ENCODE data around the gene TTC28. TPM values are rescaled to one million over a fixed set of nuclear protein-coding genes. Genes with fewer than 3 reads are reported as not detected.
"Not testable (repeated sequence)": the region's sequence is repeated elsewhere in the genome, so short reads cannot be mapped to it uniquely, and the experiment has no call there.

The TTC28 gene
- 1 to 10 TPM; 5.7 to 6.0 TPM for total RNA-seq

GRCh38 chr22:28679611-28680287, at the start of gene TTC28:
Gene TTC28 (minus strand): TSS chr22:28679840. CDS start chr22:28679723, 117 bp downstream.
- DNase-seq (ENCODE audit: low spot score) = peak; percentile 65
- H3K27ac Mint-ChIP-seq, H3K9me3 Mint-ChIP-seq, ATAC-seq, H3K36me3 Mint-ChIP-seq: not testable (repeated sequence)
- peak within 1 kb of the TSS; percentile 79 for H3K4me3 Mint-ChIP-seq
- H3K27me3 Mint-ChIP-seq = peaks cover 16 to 23% of the 10 kb centered on the region in 2 donors
- peaks cover 15% of the 10 kb centered on the region in 2 donors for H3K4me1 Mint-ChIP-seq (ENCODE audit: low read depth in 2 of 2)

- peak overlapping the region; percentile 60 to 87 for H3K27ac Mint-ChIP-seq
- no peaks in the 10 kb centered on the region for H3K9me3 Mint-ChIP-seq
- peaks cover 12% of the 10 kb centered on the region for H3K36me3 Mint-ChIP-seq
- no peaks in the 10 kb centered on the region for H3K27me3 Mint-ChIP-seq
- ATAC-seq (peak; percentile 82 to 96), DNase-seq (ENCODE audit: low spot score) (peak; percentile 70)
- peak overlapping the region; percentile 33 for H3K4me3 Mint-ChIP-seq
- H3K4me1 Mint-ChIP-seq (ENCODE audit: low read depth in 2 of 2) = peaks cover 15 to 23% of the 10 kb centered on the region in 2 donors
These were observed 49.1 kb upstream of the TTC28 start for GRCh38 chr22:28728621-28729313.

DNA sequence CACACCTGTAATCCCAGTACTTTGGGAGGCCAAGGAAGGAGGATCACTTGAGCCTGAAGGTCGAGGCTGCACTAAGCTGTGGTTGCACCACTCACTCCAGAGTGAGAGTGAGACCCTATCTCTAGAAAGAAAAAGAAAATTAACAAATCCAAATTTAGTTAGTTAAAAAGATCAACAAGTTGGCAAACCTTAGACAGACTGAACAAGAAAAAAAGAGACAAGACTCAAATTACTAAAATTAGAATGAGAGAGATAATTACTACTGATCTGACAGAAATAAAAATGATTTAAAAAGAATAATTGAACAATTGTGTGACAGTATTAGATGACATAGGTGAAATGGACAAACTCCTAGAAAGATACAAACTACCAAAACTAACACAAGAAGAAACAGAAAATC, 48.4 kb upstream of the TTC28 start:
- H3K4me1 Mint-ChIP-seq (ENCODE audit: low read depth in 2 of 2) = peaks cover 15 to 23% of the 10 kb centered on the region in 2 donors
- peak overlapping the region; percentile 60 to 87 for H3K27ac Mint-ChIP-seq
- peaks cover 11% of the 10 kb centered on the region for H3K36me3 Mint-ChIP-seq
- H3K9me3 Mint-ChIP-seq = no peaks in the 10 kb centered on the region
- DNase-seq (ENCODE audit: low spot score) (no peak), ATAC-seq (no peak)
- no peaks in the 10 kb centered on the region for H3K27me3 Mint-ChIP-seq
- peak overlapping the region; percentile 33 for H3K4me3 Mint-ChIP-seq

GRCh38 chr22:28718044-28718443, 38.4 kb upstream of the TTC28 start:
- Mint-ChIP-seq H3K9me3 (no peaks in the 10 kb centered on the region), H3K36me3 (peaks cover 10% of the 10 kb centered on the region), H3K27me3 (no peaks in the 10 kb centered on the region), H3K27ac (peak overlapping the region in 1 of 2 donors; percentile 85), H3K4me1 (ENCODE audit: low read depth in 2 of 2) (peaks cover 25 to 26% of the 10 kb centered on the region in 2 donors), H3K4me3 (no peak overlapping the region)
- ATAC-seq (no peak), DNase-seq (ENCODE audit: low spot score) (no peak)

- Mint-ChIP-seq H3K27me3 (no peaks in the 10 kb centered on the region), H3K4me3 (no peak overlapping the region), H3K9me3 (no peaks in the 10 kb centered on the region), H3K27ac (peak overlapping the region in 1 of 2 donors; percentile 80), H3K36me3 (peaks cover 10% of the 10 kb centered on the region), H3K4me1 (ENCODE audit: low read depth in 2 of 2) (peaks cover 38 to 39% of the 10 kb centered on the region in 2 donors)
- no peak for ATAC-seq
- no peak for DNase-seq (ENCODE audit: low spot score)
These were observed 37.0 kb upstream of the TTC28 start for GRCh38 chr22:28716686-28717085.

GRCh38 chr22:28715611-28716010, 36.0 kb upstream of the TTC28 start:
- Mint-ChIP-seq H3K27me3 (no peaks in the 10 kb centered on the region), H3K9me3 (no peaks in the 10 kb centered on the region), H3K4me1 (ENCODE audit: low read depth in 2 of 2) (peaks cover 46 to 49% of the 10 kb centered on the region in 2 donors), H3K27ac (peak overlapping the region in 1 of 2 donors; percentile 80), H3K36me3 (peaks cover 8% of the 10 kb centered on the region), H3K4me3 (no peak overlapping the region)
- ATAC-seq = no peak
- DNase-seq (ENCODE audit: low spot score) = no peak

GRCh38 chr22:28714043-28714628, 34.5 kb upstream of the TTC28 start:
- H3K4me3 Mint-ChIP-seq = peak overlapping the region; percentile 53
- peaks cover 48 to 55% of the 10 kb centered on the region in 2 donors for H3K4me1 Mint-ChIP-seq (ENCODE audit: low read depth in 2 of 2)
- H3K36me3 Mint-ChIP-seq = peaks cover 6% of the 10 kb centered on the region
- H3K9me3 Mint-ChIP-seq = no peaks in the 10 kb centered on the region
- ATAC-seq (peak; percentile 96), DNase-seq (ENCODE audit: low spot score) (peak; percentile 67)
- no peaks in the 10 kb centered on the region for H3K27me3 Mint-ChIP-seq
- peak overlapping the region; percentile 79 to 85 for H3K27ac Mint-ChIP-seq

- no peaks in the 10 kb centered on the region for H3K36me3 Mint-ChIP-seq
- H3K27ac Mint-ChIP-seq = peak overlapping the region; percentile 56 to 85
- peaks cover 45 to 47% of the 10 kb centered on the region in 2 donors for H3K4me1 Mint-ChIP-seq (ENCODE audit: low read depth in 2 of 2)
- no peaks in the 10 kb centered on the region for H3K27me3 Mint-ChIP-seq
- peak overlapping the region; percentile 58 for H3K4me3 Mint-ChIP-seq
- no peak for DNase-seq (ENCODE audit: low spot score)
- no peaks in the 10 kb centered on the region for H3K9me3 Mint-ChIP-seq
- ATAC-seq = peak in 1 of 2 donors; percentile 16
These were observed 32.5 kb upstream of the TTC28 start for GRCh38 chr22:28711820-28712777.

- Mint-ChIP-seq H3K36me3 (no peaks in the 10 kb centered on the region), H3K4me3 (peak overlapping the region; percentile 58), H3K9me3 (no peaks in the 10 kb centered on the region), H3K27me3 (no peaks in the 10 kb centered on the region), H3K4me1 (ENCODE audit: low read depth in 2 of 2) (peaks cover 45 to 47% of the 10 kb centered on the region in 2 donors), H3K27ac (peak overlapping the region; percentile 56 to 85)
- ATAC-seq = no peak
- no peak for DNase-seq (ENCODE audit: low spot score)
These were observed 31.7 kb upstream of the TTC28 start for GRCh38 chr22:28711341-28711740.

GRCh38 chr22:28710576-28711191, 31.0 kb upstream of the TTC28 start:
- DNase-seq (ENCODE audit: low spot score) (no peak), ATAC-seq (no peak)
- no peaks in the 10 kb centered on the region for H3K27me3 Mint-ChIP-seq
- H3K4me1 Mint-ChIP-seq (ENCODE audit: low read depth in 2 of 2) = peaks cover 43 to 47% of the 10 kb centered on the region in 2 donors
- peak overlapping the region; percentile 58 for H3K4me3 Mint-ChIP-seq
- H3K27ac Mint-ChIP-seq = peak overlapping the region; percentile 56 to 85
- H3K36me3 Mint-ChIP-seq = no peaks in the 10 kb centered on the region
- no peaks in the 10 kb centered on the region for H3K9me3 Mint-ChIP-seq

DNA sequence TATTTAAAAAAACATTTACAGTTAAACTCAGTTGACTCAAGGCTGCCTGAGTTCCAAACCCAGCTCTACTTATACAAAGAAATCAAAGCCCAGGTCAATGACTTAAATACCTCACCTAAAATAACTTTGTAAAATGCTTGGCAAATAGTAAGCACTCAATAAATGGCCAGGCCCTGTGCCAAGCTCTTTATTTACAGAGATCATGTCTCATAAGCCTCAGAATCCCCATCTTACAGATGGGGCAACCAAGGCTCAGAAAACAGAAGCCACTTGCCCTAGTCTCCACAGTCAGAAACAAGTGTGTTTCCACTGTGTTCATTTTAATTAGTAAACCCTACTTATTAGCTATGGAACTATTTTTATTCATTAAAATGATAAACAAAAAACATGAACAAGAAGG, 30.5 kb upstream of the TTC28 start:
- no peak overlapping the region for H3K4me3 Mint-ChIP-seq
- H3K4me1 Mint-ChIP-seq (ENCODE audit: low read depth in 2 of 2) = peaks cover 42 to 47% of the 10 kb centered on the region in 2 donors
- ATAC-seq (no peak), DNase-seq (ENCODE audit: low spot score) (no peak)
- H3K27me3 Mint-ChIP-seq = no peaks in the 10 kb centered on the region
- no peaks in the 10 kb centered on the region for H3K9me3 Mint-ChIP-seq
- no peaks in the 10 kb centered on the region for H3K36me3 Mint-ChIP-seq
- H3K27ac Mint-ChIP-seq = peak overlapping the region; percentile 56 to 85

DNA sequence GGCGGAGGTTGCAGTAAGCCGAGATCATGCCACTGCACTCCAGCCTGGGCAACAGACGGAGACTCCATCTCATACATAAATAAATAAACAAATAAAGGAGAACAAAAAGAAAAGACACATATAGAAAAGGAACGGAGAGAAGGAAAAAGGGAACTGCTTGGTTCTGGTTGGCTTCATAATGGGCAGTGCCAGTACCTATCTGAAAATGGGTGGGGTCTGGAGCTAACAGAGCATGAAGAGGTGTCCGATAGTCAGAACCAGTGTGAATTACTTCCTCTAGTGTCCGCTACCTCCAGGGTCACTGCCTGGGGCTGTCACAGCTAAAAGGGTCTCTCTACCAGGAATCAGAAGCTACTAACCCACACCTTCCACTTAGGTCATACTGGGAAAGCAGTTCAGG, 27.2 kb upstream of the TTC28 start:
- no peak overlapping the region for H3K4me3 Mint-ChIP-seq

GRCh38 chr22:28703436-28703835, 23.8 kb upstream of the TTC28 start:
- Mint-ChIP-seq H3K4me1 (ENCODE audit: low read depth in 2 of 2) (peaks cover 0 to 3% of the 10 kb centered on the region in 2 donors), H3K4me3 (no peak overlapping the region), H3K27me3 (no peaks in the 10 kb centered on the region), H3K27ac (no peak overlapping the region), H3K36me3 (no peaks in the 10 kb centered on the region), H3K9me3 (no peaks in the 10 kb centered on the region)
- ATAC-seq (no peak), DNase-seq (ENCODE audit: low spot score) (no peak)

More for the DNA sequence above, 27.2 kb upstream of the TTC28 start:
- DNase-seq (ENCODE audit: low spot score) (no peak), ATAC-seq (no peak)
- Mint-ChIP-seq H3K36me3 (no peaks in the 10 kb centered on the region), H3K9me3 (no peaks in the 10 kb centered on the region), H3K27me3 (no peaks in the 10 kb centered on the region), H3K27ac (no peak overlapping the region), H3K4me1 (ENCODE audit: low read depth in 2 of 2) (peaks cover 16 to 18% of the 10 kb centered on the region in 2 donors)
